K562 (cell line): ENCODE results near the gene SNX27. TPM values are rescaled to one million over a fixed set of nuclear protein-coding genes. Genes with fewer than 3 reads are reported as not detected.

Source experiments
- CHD2 ChIP-seq: IDR thresholded peaks from 2 replicates; pipeline ENCODE4 v1.6.1; 2011; ENCODE audit warnings: low read depth, low read length
- GATAD2B ChIP-seq: fragments of 450-650 bp; IDR thresholded peaks from 2 replicates; pipeline ENCODE4 v1.6.1; 2017; ENCODE audit warnings: mild to moderate bottlenecking, borderline replicate concordance
- HEY1 ChIP-seq: fragments of 250-450 bp; sonication (Bioruptor Pico); IDR thresholded peaks from 2 replicates; pipeline ENCODE4 v1.5.0; 2020; ENCODE audit warnings: mild to moderate bottlenecking, moderate library complexity, borderline replicate concordance
- ID3 ChIP-seq, 2 experiments: fragments of 250-450 bp in 1 of 2; fragments of 450-650 bp in 1 of 2; sonication (Bioruptor Pico) in 1 of 2; IDR thresholded peaks; 2 replicates each; pipeline versions ENCODE4 v1.6.1 to v1.8.0; 2016 to 2021; ENCODE audit warnings: mild to moderate bottlenecking in 2 of 2, moderate library complexity in 2 of 2, missing compliant biosample characterization in 1 of 2, missing genetic modification characterization in 1 of 2
- ILF3 ChIP-seq: fragments of 450-650 bp; IDR thresholded peaks from 2 replicates; pipeline ENCODE4 v1.6.1; 2018; ENCODE audit warnings: antibody characterized with exemption, mild to moderate bottlenecking, moderate library complexity, borderline replicate concordance
- MAFF ChIP-seq: IDR thresholded peaks from 2 replicates; pipeline ENCODE4 v1.6.1; 2012; ENCODE audit warnings: low read length, improper control_type of control experiment
- PRDM10 ChIP-seq: fragments of 450-650 bp; IDR thresholded peaks from 2 replicates; pipeline ENCODE4 v1.6.1; 2018; ENCODE audit not compliant: partially characterized antibody
- SIN3B ChIP-seq: fragments of 450-650 bp; IDR thresholded peaks from 2 replicates; pipeline ENCODE4 v1.6.1; 2017; ENCODE audit warnings: low read depth, mild to moderate bottlenecking, moderate library complexity
- ZNF407 ChIP-seq: fragments of 450-650 bp; IDR thresholded peaks from 2 replicates; pipeline ENCODE4 v1.6.1; 2016; ENCODE audit warnings: low read depth
- ZNF778 ChIP-seq: fragments of 450-650 bp; formaldehyde crosslinking; IDR thresholded peaks from 2 replicates; pipeline ENCODE4 v1.4.0; 2020; ENCODE audit warnings: mild to moderate bottlenecking, moderate library complexity
- polyA plus RNA-seq, 8 experiments: library from polyadenylated mRNA; depleted of rRNA in 4 of 8; stranded (reverse) in 5 of 8; unstranded in 3 of 8; fragments of >200 nt; fragmentation: Nextera tagmentation in 2 of 8; fragmentation: Illumina TruSeq in 1 of 8; extraction: Ambion mirVana in 2 of 8; extraction: Trizol in 1 of 8; gene quantifications; 2 replicates each; pipeline versions ENCODE4 v1.2.1 to v1.2.3, GENCODE V29; 2011 to 2014; ENCODE audit warnings: inconsistent platforms in 1 of 8, missing spikeins in 1 of 8
- total RNA-seq, 7 experiments: library from RNA; depleted of rRNA in 6 of 7; stranded (reverse); fragments of >200 nt in 6 of 7; fragmentation: Illumina TruSeq in 2 of 7; extraction: Trizol in 2 of 7; gene quantifications; 2 replicates each; pipeline versions ENCODE4 v1.2.1 to v1.2.3, GENCODE V29; 2011 to 2021; ENCODE audit warnings: low replicate concordance in 1 of 7
- TF ChIP-seq, protein P1 (sequence below): fragments of 250-450 bp; sonication (Bioruptor Pico); IDR thresholded peaks from 2 replicates; pipeline ENCODE4 v1.5.0; 2021; ENCODE audit warnings: mild to moderate bottlenecking, borderline replicate concordance

Gene SNX27
- total and polyA plus RNA-seq, 9 of the 15 experiments (the other 6 are each of a cell fraction or from before 2014, with no cell fraction given) = 4.5 to 18.7 (median 10.1) TPM

- TF ChIP-seq ZNF778 (CRISPR knock-in tag) (no peak), ID3 (CRISPR knock-in tag; IDR thresholded peaks at IDR 0.05) (no peak), ID3 (tag; IDR thresholded peaks at IDR 0.05) (peak; percentile 60; the same call in 1 of the 2 replicates), MAFF (no peak; the same call in 1 of the 2 replicates), CHD2 (no peak), SIN3B (no peak), HEY1 (CRISPR knock-in tag) (0 out of 2 replicates have a peak, but pooled peaks have one; percentile 28), PRDM10 (no peak), GATAD2B (peak; percentile 89; the same call in 1 of the 2 replicates), ILF3 (peak; percentile 84; the same call in 1 of the 2 replicates), ZNF407 (no peak)
- TF ChIP-seq, protein P1, sequence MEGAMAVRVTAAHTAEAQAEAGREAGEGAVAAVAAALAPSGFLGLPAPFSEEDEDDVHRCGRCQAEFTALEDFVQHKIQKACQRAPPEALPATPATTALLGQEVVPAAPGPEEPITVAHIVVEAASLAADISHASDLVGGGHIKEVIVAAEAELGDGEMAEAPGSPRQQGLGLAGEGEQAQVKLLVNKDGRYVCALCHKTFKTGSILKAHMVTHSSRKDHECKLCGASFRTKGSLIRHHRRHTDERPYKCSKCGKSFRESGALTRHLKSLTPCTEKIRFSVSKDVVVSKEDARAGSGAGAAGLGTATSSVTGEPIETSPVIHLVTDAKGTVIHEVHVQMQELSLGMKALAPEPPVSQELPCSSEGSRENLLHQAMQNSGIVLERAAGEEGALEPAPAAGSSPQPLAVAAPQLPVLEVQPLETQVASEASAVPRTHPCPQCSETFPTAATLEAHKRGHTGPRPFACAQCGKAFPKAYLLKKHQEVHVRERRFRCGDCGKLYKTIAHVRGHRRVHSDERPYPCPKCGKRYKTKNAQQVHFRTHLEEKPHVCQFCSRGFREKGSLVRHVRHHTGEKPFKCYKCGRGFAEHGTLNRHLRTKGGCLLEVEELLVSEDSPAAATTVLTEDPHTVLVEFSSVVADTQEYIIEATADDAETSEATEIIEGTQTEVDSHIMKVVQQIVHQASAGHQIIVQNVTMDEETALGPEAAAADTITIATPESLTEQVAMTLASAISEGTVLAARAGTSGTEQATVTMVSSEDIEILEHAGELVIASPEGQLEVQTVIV = no peak
These were observed 15.5 kb upstream of the SNX27 start (continued) for GRCh38 chr1:151596166-151596953.
